C4-2B (cell line): ENCODE results near the gene TCF7L1.
"Not testable (repeated sequence)": the region's sequence is repeated elsewhere in the genome, so short reads cannot be mapped to it uniquely, and the experiment has no call there.

Experiments
- CTCF ChIP-seq: fragments of 450-650 bp; conservative IDR thresholded peaks from 2 replicates; pipeline ENCODE4 v1.5.1; 2017; ENCODE audit warnings: mild to moderate bottlenecking
- ZFX ChIP-seq: fragments of 450-650 bp; IDR thresholded peaks from 2 replicates; pipeline ENCODE4 v1.6.1; 2017

GRCh38 chr2:85155082-85155481 is 21.9 kb downstream of the TCF7L1 start:
- not testable (repeated sequence) for TF ChIP-seq CTCF, ZFX
